Stimulated activated CD8-positive, alpha-beta memory T cell treated with anti-CD3 and anti-CD28 coated beads, Interleukin-7, amount 100 ng/mL, for 24 hours (primary cell): ENCODE measurements around the gene DICER1.

ENCODE experiments used
- DNase-seq: peaks from one replicate; pipeline ENCODE4 v3.0.0-alpha.2; 2020; ENCODE audit warnings: low read depth

Gene DICER1

GRCh38 chr14:95088665-95089064, 68.7 kb downstream of the DICER1 start:
- DNase-seq = no peak

- DNase-seq = no peak
Observed at GRCh38 chr14:95087619-95088018, 69.7 kb downstream of the DICER1 start.

GRCh38 chr14:95085321-95085720, 72.0 kb downstream of the DICER1 start:
- DNase-seq = no peak

GRCh38 chr14:95078867-95079266, 78.5 kb downstream of the DICER1 start:
- DNase-seq = no peak

- DNase-seq = no peak
Observed at GRCh38 chr14:95077345-95077744, 80.0 kb downstream of the DICER1 start.

- no peak for DNase-seq
Observed at GRCh38 chr14:95075789-95076188, 81.5 kb downstream of the DICER1 start.

GRCh38 chr14:95073947-95074346, 83.4 kb downstream of the DICER1 start:
- DNase-seq = no peak

GRCh38 chr14:95072310-95072905, 84.9 kb downstream of the DICER1 start:
- no peak for DNase-seq

- no peak for DNase-seq
Observed at GRCh38 chr14:95071649-95072280, 85.6 kb downstream of the DICER1 start.

- no peak for DNase-seq
Observed at GRCh38 chr14:95070748-95071435, 86.4 kb downstream of the DICER1 start.

- DNase-seq = no peak
Observed at GRCh38 chr14:95069547-95069946, 87.8 kb downstream of the DICER1 start.

GRCh38 chr14:95069018-95069417, 88.3 kb downstream of the DICER1 start:
- no peak for DNase-seq

GRCh38 chr14:95068521-95068920, 88.8 kb downstream of the DICER1 start:
- no peak for DNase-seq

- DNase-seq = no peak
Observed at GRCh38 chr14:95068080-95068479, 89.2 kb downstream of the DICER1 start.

GRCh38 chr14:95067526-95067925, 89.8 kb downstream of the DICER1 start:
- no peak for DNase-seq

- DNase-seq = no peak
Observed at GRCh38 chr14:95066427-95066986, 90.8 kb downstream of the DICER1 start.

GRCh38 chr14:95065411-95065810, 91.9 kb downstream of the DICER1 start:
- DNase-seq = no peak

GRCh38 chr14:95064734-95065133, 92.6 kb downstream of the DICER1 start:
- no peak for DNase-seq

GRCh38 chr14:95064256-95064655, 93.1 kb downstream of the DICER1 start:
- no peak for DNase-seq

GRCh38 chr14:95063391-95063790, 93.9 kb downstream of the DICER1 start:
- no peak for DNase-seq

GRCh38 chr14:95062946-95063345, 94.4 kb downstream of the DICER1 start:
- DNase-seq = no peak

GRCh38 chr14:95062220-95062619, 95.1 kb downstream of the DICER1 start:
- no peak for DNase-seq
